ENCODE measurements around the gene NFATC2.
A peak's percentile ranks its signal among the peaks of the same experiment; 100 is the strongest.

NFATC2 gene

GRCh38 chr20:51493346-51493791 is 49.1 kb downstream of the NFATC2 start:
- no peaks in the 10 kb centered on the region for H3K27me3 ChIP-seq
- H3K4me1 ChIP-seq: peaks cover 80% of the 10 kb centered on the region
- peak overlapping the region; percentile 96 for H3K4me2 ChIP-seq
- peaks cover 14% of the 10 kb centered on the region; the same call in 1 of the 2 replicates for H3K36me3 ChIP-seq
- H3K9ac ChIP-seq: no peak overlapping the region
- H3K27ac ChIP-seq: no peak overlapping the region
- TF ChIP-seq Cebpa-rat (IDR thresholded peaks at IDR 0.05): no peak
- H3K9me3 ChIP-seq: no peaks in the 10 kb centered on the region
- no peak overlapping the region for H3K4me3 ChIP-seq
- H4K20me1 ChIP-seq: peaks cover 62% of the 10 kb centered on the region

GRCh38 chr20:51492167-51493092 is 50.1 kb downstream of the NFATC2 start:
- peak overlapping the region; percentile 74 for H3K27ac ChIP-seq
- no peaks in the 10 kb centered on the region for H3K9me3 ChIP-seq
- peak overlapping the region; percentile 53 for H3K4me3 ChIP-seq
- no peak for TF ChIP-seq Cebpa-rat (IDR thresholded peaks at IDR 0.05)
- peaks cover 68% of the 10 kb centered on the region for H4K20me1 ChIP-seq
- peaks cover 23% of the 10 kb centered on the region; the same call in 1 of the 2 replicates for H3K36me3 ChIP-seq
- H3K4me1 ChIP-seq: peaks cover 77% of the 10 kb centered on the region
- H3K4me2 ChIP-seq: peak overlapping the region; percentile 96
- H3K9ac ChIP-seq: peak overlapping the region; percentile 65
- H3K27me3 ChIP-seq: no peaks in the 10 kb centered on the region

GRCh38 chr20:51491393-51491792 is 51.1 kb downstream of the NFATC2 start:
- TF ChIP-seq Cebpa-rat (IDR thresholded peaks at IDR 0.05): no peak
- Histone ChIP-seq H3K9me3 (no peaks in the 10 kb centered on the region), H4K20me1 (peaks cover 78% of the 10 kb centered on the region), H3K9ac (no peak overlapping the region), H3K27ac (no peak overlapping the region), H3K4me3 (no peak overlapping the region), H3K4me1 (peaks cover 77% of the 10 kb centered on the region), H3K36me3 (peaks cover 23% of the 10 kb centered on the region; the same call in 1 of the 2 replicates), H3K27me3 (no peaks in the 10 kb centered on the region), H3K4me2 (peak overlapping the region; percentile 96)

- no peak overlapping the region for H3K27ac ChIP-seq
- no peaks in the 10 kb centered on the region for H3K9me3 ChIP-seq
These were observed 51.9 kb downstream of the NFATC2 start for GRCh38 chr20:51490635-51491034.

GRCh38 chr20:51489611-51490010 is 52.9 kb downstream of the NFATC2 start:
- H3K4me2 ChIP-seq: no peak overlapping the region
- no peak overlapping the region for H3K4me3 ChIP-seq
- H3K9ac ChIP-seq: no peak overlapping the region
- peaks cover 77% of the 10 kb centered on the region for H3K4me1 ChIP-seq
- no peak overlapping the region for H3K27ac ChIP-seq
- peaks cover 67% of the 10 kb centered on the region for H4K20me1 ChIP-seq
- H3K27me3 ChIP-seq: no peaks in the 10 kb centered on the region
- TF ChIP-seq Cebpa-rat (IDR thresholded peaks at IDR 0.05): no peak
- H3K9me3 ChIP-seq: no peaks in the 10 kb centered on the region
- H3K36me3 ChIP-seq: peaks cover 24% of the 10 kb centered on the region; the same call in 1 of the 2 replicates

More at GRCh38 chr20:51490635-51491034, 51.9 kb downstream of the NFATC2 start:
- peaks cover 23% of the 10 kb centered on the region; the same call in 1 of the 2 replicates for H3K36me3 ChIP-seq
- no peak for TF ChIP-seq Cebpa-rat (IDR thresholded peaks at IDR 0.05)
- H3K9ac ChIP-seq: no peak overlapping the region
- peaks cover 71% of the 10 kb centered on the region for H4K20me1 ChIP-seq
- H3K27me3 ChIP-seq: no peaks in the 10 kb centered on the region
- peaks cover 77% of the 10 kb centered on the region for H3K4me1 ChIP-seq
- no peak overlapping the region for H3K4me3 ChIP-seq
- H3K4me2 ChIP-seq: no peak overlapping the region

DNA sequence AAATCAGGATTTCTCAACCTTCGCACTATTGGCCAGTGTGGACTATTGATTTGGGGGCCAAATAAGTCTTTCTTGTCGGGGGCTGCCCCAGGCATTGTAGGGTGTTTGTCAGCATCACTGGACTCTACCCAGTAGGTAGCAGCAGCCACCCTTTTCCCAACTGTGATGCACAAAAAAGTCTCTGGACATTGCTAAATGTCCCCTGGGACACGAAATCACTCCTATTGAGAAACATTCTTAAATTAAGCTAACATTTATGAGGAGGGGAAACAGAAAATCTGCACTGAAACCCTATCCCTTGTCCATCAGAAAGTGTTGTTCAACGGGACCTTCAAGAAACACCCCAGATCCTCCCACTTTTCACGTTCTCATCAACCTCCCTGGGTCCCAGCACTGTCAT is 54.2 kb downstream of the NFATC2 start:
- no peaks in the 10 kb centered on the region for H3K9me3 ChIP-seq

DNA sequence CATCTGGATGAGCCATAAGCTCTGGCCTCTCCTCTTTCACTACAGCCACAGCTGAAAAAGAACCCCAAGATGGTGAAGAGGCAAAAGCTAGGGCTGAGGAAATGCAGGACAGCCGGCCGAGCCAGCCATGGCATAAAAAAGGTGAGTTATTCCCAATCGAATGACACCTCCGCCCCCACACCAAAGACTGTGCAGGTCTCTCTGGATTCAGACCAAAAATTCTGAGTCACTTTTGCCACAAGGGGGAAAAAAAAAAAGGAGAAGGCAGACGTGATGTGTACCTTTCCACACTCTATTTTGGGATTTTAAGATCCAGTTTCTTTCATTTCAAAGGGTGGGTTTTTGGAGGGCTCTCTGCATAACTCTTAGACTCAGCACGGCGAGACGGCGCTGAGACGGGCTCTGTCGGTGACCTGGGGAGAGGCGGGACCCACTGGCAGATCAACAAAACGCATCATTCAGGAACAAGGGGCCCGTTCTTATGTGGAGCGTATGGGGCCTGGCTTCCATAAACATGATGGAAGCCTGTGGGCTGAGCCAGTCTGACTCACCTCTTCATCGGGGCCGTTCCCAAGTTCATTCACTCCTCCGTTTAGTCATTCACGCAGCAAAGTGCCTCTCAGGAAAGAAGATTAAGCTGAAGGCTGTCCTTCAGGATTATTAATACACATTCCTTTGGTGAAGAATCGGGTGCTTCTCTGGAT is 54.8 kb downstream of the NFATC2 start:
- Histone ChIP-seq H3K27ac (no peak overlapping the region), H3K36me3 (peaks cover 30% of the 10 kb centered on the region; the same call in 1 of the 2 replicates), H3K27me3 (no peaks in the 10 kb centered on the region), H3K9ac (no peak overlapping the region), H3K4me2 (peak overlapping the region; percentile 34; the same call in 1 of the 2 replicates), H4K20me1 (peaks cover 52% of the 10 kb centered on the region), H3K9me3 (no peaks in the 10 kb centered on the region), H3K4me3 (no peak overlapping the region), H3K4me1 (peaks cover 64% of the 10 kb centered on the region)
- no peak for TF ChIP-seq Cebpa-rat (IDR thresholded peaks at IDR 0.05)

More for the DNA sequence above, 54.2 kb downstream of the NFATC2 start:
- no peak overlapping the region for H3K4me3 ChIP-seq
- no peak for TF ChIP-seq Cebpa-rat (IDR thresholded peaks at IDR 0.05)
- no peak overlapping the region for H3K4me2 ChIP-seq
- H3K27me3 ChIP-seq: no peaks in the 10 kb centered on the region
- peaks cover 70% of the 10 kb centered on the region for H3K4me1 ChIP-seq
- peaks cover 54% of the 10 kb centered on the region for H4K20me1 ChIP-seq
- H3K27ac ChIP-seq: no peak overlapping the region
- no peak overlapping the region for H3K9ac ChIP-seq
- H3K36me3 ChIP-seq: peaks cover 30% of the 10 kb centered on the region; the same call in 1 of the 2 replicates

- Histone ChIP-seq H3K4me3 (no peak overlapping the region), H3K9ac (no peak overlapping the region), H3K4me2 (peak overlapping the region; percentile 34; the same call in 1 of the 2 replicates), H4K20me1 (peaks cover 48% of the 10 kb centered on the region), H3K36me3 (peaks cover 30% of the 10 kb centered on the region; the same call in 1 of the 2 replicates), H3K9me3 (no peaks in the 10 kb centered on the region), H3K4me1 (peaks cover 59% of the 10 kb centered on the region), H3K27ac (no peak overlapping the region), H3K27me3 (no peaks in the 10 kb centered on the region)
- TF ChIP-seq Cebpa-rat (IDR thresholded peaks at IDR 0.05): no peak
These were observed 55.4 kb downstream of the NFATC2 start for GRCh38 chr20:51487076-51487475.

DNA sequence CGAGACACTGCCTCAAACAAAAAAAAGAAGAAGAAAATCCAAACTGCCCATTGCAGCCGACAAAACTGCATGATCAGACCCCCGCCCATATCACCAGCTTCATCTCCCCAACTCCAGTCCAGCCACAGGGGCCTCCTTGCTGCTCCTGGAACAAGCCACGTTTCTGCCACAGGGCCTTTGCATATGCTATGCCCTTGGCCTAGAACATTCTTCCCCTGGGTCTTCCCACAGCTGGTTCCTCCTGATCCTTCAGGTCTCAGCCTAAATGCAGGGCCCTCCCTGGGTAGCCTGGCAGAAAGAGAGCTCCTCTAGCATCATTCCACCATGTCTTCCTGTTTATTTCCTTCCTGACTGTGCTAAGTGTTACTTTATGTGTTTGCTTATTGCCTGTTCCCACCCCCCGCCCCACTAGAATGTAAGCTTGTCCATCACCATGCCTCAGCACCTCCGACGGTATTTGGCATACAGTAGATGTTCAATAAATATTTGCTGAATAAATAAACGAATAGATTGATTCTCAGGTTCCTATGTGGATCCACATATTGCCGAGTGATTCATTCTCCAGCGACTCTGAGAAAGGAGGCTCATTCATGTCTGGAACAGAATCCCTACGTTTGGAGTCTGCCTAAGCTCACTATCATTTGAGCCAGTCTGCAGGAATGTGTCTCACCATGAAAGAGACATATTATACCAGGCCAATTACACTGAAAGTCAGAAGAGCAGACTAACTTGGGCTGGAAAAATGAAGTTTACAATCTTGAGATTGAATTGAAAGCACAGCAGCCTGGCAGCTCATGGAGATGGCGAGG is 56.1 kb downstream of the NFATC2 start:
- H3K4me1 ChIP-seq: peaks cover 59% of the 10 kb centered on the region
- no peaks in the 10 kb centered on the region for H3K9me3 ChIP-seq
- no peaks in the 10 kb centered on the region for H3K27me3 ChIP-seq
- peak overlapping the region; percentile 34; the same call in 1 of the 2 replicates for H3K4me2 ChIP-seq
- no peak overlapping the region for H3K4me3 ChIP-seq
- no peak for TF ChIP-seq Cebpa-rat (IDR thresholded peaks at IDR 0.05)
- peaks cover 31% of the 10 kb centered on the region; the same call in 1 of the 2 replicates for H3K36me3 ChIP-seq
- H4K20me1 ChIP-seq: peaks cover 45% of the 10 kb centered on the region
- no peak overlapping the region for H3K9ac ChIP-seq
- H3K27ac ChIP-seq: no peak overlapping the region

All from BLaER1 (cell line).